Islet of Langerhans (tissue), 1 donor: ENCODE data around the gene APLN.

ENCODE experiments used
- FAIRE-seq: peaks from one replicate; lab custom pipeline; 2011; peaks lifted over from hg19 to GRCh38; lab: Jason Lieb, UNC

Gene APLN

GRCh38 chrX:129640737-129641136, 14.0 kb downstream of the APLN start:
- no peak for FAIRE-seq

- no peak for FAIRE-seq
Observed at GRCh38 chrX:129638917-129639316, 15.8 kb downstream of the APLN start.

GRCh38 chrX:129637217-129638109, 17.3 kb downstream of the APLN start:
- FAIRE-seq = peak; percentile 56

- no peak for FAIRE-seq
Observed at GRCh38 chrX:129636175-129636681, 18.5 kb downstream of the APLN start.

- FAIRE-seq = no peak
Observed at GRCh38 chrX:129634541-129634940, 20.2 kb downstream of the APLN start.

GRCh38 chrX:129632443-129632842, 22.3 kb downstream of the APLN start:
- FAIRE-seq = no peak

DNA sequence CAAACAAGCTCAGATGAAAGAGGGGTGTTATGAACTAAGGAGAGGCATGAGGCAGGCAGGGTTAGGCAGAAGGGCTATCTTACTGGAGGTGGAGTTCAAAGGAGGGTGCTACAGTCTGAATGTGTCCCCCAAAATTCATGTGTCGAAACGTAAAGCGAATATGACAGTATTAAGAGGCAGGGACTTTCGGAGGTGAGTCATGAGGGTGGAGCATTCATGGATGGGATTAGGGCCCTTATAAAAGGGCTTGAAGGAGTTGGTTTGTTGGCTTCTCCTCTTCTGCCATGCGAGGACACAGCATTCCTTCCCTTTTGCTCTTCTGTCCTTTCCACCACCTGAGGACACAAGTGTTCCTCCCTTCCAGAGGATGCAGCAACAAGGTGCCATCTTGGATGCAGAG, 22.9 kb downstream of the APLN start:
- no peak for FAIRE-seq

DNA sequence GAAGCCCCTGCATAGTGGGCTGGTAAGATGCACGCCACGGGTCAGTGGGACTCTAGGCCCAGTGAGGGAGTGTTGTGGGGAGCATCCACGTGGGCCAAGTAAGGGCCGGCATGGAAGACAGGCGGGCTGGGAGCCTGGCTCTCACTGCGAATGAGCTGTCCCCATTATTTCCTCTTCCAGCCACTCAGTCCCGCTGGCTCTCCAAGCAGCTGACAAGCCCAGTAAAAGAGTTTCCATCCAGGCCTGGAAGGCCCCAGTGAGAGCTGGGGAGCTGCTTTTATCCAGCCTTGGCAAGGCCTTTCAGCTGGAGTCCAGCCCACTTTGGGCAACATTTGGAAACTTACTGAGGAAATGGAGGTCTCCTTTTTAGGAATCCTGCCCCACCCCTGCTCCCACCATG, 24.9 kb downstream of the APLN start:
- FAIRE-seq = no peak

DNA sequence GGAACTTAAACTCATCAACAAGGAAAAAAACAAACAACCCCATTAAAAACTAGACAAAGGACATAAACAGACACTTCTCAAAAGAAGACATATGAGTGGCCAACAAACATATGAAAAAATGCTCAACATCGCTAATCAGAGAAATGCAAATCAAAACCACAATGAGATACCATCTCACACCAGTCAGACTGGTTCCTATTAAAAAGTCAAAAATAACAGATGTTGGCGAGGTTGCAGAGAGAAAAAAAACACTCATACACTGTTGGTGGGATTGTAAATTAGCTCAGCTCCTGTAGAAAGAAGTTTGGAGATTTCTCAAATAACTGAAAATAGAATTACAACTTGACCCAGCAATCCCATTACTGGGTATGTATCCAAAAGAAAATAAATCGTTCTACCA, 28.7 kb downstream of the APLN start:
- FAIRE-seq = no peak

DNA sequence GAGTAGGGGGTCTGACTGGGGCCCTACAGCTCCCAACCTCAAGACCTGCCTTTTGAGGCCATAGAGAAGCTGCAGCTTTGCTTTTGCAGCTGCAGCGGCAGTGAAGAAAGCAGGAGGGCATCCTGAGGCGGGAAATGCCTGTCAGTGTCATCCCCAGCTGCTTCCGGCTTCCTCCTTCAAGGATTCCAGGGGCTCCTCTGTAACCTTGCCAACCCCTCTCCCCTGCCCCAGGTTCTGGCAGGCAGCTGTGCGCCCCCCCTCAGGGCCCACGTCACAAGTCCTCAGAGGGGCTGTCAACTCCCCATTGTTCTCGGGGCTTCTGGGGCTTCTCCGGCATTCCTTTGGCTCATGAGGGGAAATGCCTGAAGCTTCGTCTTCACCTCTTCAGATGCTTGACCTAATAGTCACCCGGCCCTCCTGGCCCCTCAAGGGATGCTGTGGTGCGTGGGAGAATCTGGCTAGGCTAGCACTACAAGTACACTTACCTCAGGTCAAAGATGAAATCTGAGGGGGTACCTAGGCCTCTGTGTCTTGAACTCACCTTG, 31.9 kb downstream of the APLN start:
- no peak for FAIRE-seq

DNA sequence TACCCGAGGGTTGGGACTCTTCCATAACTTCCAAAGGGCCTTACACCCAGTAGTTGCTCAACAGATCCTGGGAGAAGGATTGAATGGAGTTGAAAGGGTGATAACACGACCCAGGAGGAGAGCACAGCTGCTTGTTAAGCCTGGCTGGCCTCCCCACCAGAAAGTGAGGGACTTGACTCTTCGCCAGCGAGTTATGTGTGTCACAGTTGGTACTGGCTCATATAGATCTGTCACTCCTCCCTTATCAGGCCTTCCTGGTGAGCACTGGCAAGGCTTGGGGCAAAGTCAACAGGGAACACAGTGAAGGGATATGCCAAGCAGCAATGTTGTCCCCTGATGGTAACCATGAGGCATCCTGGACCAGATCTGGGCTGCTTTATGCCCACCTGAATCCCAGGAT, 35.8 kb downstream of the APLN start:
- no peak for FAIRE-seq

DNA sequence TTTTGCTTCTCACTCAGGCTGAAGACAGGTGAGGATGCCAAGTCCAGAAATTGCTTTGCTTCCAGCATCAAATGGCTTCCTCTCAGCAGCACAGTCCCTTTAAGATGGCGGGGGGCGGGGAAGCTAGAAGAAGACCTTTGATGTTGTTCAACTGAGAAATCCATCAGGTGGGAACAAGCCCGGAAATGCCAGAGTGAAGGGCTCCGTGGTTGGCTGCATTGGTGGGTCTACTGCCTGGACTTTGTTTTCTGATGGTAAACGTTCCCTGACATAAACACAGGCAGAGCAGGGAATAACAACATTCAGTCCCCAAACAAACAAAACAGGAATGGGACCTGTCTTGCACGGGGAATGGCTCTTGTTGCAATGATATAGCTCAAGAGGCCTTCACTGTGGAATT, 37.3 kb downstream of the APLN start:
- FAIRE-seq = no peak

DNA sequence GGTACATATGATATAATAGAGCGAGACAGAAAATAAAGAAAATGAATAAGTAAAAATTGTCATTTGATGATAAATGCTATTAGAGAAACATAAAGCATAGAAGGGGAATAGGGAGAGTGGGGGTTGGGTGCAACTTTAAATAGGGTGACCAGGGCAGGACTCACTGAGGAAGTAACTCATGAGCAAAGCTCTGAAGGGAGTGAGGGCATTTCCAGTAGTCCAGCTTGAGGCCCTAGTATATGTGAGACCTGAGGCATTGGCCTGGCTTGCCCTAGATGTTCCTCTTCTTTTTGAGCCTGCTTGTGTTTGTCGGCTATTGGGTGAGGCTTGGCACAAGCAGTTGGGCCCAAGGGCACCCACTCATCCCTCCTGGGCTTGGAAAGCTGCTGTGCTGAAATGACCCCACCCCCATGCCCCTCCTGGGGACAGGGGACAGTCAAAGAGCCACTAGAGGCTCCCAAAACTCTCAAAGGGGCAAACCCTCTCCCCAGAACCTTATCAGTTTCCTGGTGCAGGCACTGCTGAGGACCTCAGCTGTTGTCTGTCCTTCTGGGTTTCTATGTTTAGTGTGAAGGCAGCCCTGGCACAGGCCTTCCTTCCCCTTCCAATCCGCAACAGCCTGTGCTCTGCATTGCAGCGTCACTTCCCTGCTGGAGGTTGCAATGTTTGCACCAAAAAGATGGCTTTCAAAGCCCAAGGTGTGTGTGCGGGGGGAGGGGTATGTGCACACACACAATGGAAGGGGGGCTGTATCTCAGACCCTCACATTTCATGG, 40.1 kb downstream of the APLN start:
- no peak for FAIRE-seq

DNA sequence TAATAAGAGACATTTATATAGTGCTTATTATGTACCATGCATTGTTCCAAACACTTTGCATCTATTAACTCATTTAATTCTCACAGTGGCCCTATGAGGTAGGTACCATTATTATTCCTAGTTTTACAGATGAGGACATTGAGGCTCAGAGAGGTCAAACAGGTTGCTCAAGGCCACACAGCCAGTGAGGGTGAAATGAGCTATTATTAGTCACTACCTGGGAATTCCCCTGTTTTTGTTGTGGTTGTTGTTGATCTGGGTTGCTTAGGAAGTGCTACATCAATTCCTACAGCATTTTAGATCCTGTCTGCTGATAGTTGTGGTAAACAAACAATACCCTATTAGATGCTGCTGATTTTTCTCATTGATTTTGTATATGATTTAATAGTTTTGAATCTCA, 41.2 kb downstream of the APLN start:
- FAIRE-seq = no peak

- no peak for FAIRE-seq
Observed at GRCh38 chrX:129612396-129612795, 42.4 kb downstream of the APLN start.

DNA sequence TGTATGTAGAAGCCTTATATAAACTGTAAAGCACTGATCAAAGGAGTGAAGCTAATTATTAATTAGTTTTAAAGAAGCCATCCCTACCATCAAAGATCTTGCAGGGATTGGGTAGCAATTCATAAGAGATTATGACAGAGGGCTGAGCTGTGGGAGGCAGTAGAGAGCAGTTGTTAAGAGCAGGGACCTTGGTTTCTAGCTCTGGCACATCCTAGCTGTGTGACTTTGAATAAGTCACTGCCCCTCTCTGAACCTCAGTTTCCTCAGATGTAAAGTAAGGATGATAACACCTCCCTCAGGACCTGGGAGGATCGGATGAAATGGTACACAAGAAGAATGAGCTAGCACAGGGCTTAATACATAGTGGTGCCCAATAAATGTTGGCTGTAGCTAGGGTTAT, 45.4 kb downstream of the APLN start:
- FAIRE-seq = no peak

GRCh38 chrX:129608496-129608895, 46.3 kb downstream of the APLN start:
- FAIRE-seq = no peak

GRCh38 chrX:129606918-129607317, 47.8 kb downstream of the APLN start:
- peak; percentile 93 for FAIRE-seq

- FAIRE-seq = peak; percentile 70
Observed at GRCh38 chrX:129600981-129601424, 53.8 kb downstream of the APLN start.

GRCh38 chrX:129599996-129600395, 54.8 kb downstream of the APLN start:
- no peak for FAIRE-seq

DNA sequence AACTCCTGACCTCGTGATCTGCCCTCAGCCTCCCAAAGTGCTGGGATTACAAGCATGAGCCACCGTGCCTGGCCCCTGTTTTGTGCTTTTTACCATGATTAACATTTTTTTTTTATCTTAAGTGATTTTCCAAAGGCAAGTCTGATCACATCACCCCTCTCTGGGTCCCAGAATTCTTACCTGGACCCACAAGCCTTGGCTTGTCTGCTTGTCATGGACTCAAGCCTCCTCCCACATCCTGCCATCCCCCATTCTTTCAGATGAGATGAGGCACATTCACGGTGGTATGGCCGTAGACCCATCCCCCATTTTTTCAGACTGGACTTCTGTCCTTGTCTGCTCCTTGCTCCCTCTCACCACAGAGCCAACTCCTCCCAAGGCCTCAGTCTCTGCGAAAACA, 55.3 kb downstream of the APLN start:
- no peak for FAIRE-seq

GRCh38 chrX:129597905-129598304, 56.9 kb downstream of the APLN start:
- FAIRE-seq = no peak

GRCh38 chrX:129596077-129596476, 58.7 kb downstream of the APLN start:
- FAIRE-seq = no peak
